Hematopoietic multipotent progenitor cell treated with erythropoietin and hydrocortisone succinate and interleukin-3 and kit ligand, for 4 days (in vitro differentiated cells): ENCODE measurements around the gene REXO1.

ENCODE experiments used
- DNase-seq: peaks from one replicate; pipeline ENCODE4 v3.0.0-alpha.2; 2015

REXO1 gene

GRCh38 chr19:1860821-1861598, 12.7 kb upstream of the REXO1 start:
- DNase-seq = no peak

GRCh38 chr19:1860042-1860775, 11.9 kb upstream of the REXO1 start:
- DNase-seq = peak; percentile 83

GRCh38 chr19:1859331-1859781, 11.1 kb upstream of the REXO1 start:
- no peak for DNase-seq

DNA sequence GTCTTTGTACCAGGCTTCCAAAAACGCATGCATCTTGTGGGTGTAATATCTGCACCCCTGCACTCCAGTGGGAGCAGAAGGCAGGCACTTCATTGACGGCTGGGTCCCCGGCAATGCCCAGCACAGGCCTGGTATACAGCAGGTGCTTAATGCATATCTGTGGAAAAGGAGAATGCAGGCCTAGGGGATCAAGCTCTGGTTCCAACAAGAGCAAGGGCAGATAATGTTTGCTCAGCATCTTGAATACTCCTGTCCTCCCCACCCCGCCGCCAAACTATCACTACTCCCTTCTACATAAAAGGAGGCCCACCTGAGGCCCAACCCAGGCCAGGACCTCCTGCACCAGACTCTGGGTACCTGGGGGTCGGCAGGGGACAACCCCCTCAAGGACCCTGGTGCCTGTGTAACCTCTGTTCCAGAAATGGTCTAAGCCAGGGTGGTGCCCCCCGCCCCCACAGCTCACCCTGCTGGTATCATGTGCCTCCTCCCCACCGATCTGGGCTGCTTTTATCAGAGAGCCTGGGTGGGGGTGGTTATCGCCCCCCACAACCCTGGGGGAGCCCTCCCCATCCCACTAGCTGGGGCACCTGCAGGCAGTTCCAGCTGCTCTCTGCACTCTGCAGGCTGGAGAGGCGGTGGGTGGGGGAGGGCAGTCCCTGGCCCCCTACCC, 10.3 kb upstream of the REXO1 start:
- DNase-seq = peak; percentile 79

GRCh38 chr19:1857648-1858326, 9.5 kb upstream of the REXO1 start:
- DNase-seq = peak; percentile 54

DNA sequence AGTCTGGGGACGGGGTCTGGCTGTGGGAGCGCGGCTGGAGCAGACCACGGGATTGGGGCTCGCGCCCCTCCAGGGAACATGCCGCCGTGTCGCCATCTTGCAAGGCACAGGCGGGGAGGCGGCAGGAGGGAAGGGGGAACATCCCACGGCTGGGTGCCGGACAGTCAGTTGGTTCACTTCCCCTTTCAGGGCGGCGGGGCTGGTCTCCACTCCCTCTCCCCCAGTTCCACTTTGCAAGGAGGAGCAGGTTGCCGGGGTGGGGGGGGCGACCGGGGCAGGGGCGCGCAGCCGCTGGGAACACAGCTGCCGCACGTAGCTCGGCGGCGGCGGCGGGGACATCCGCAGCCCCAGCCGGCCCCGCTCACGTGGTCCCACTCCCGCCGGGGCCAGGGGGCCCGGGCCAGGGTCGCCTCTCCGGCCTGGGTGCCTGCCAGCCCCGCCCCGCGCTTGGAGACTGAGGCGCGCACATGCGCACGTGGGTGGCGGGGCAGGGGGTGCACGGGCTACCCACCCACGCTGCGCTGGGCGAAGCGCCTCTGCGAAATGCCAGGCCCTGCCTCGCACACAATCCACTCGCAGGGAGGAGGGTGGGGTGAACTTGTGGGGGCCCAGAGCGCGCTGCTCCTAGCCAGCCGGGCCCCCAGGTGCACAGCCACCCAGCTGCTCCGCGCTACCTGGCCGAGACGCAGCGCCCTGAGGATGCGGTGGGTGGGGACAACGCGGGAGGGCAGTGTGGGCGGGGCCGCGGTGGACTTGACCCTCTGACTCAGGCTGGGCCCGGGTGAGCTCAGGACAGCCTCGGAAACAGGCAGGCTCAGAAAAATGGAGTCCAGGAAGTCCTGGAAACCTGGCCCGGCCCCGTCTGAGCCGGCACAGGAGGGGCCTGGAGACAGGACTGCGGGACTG, 8.7 kb upstream of the REXO1 start:
- DNase-seq = peak; percentile 94

GRCh38 chr19:1856345-1856697, 8.0 kb upstream of the REXO1 start:
- no peak for DNase-seq

- peak; percentile 74 for DNase-seq
Observed at GRCh38 chr19:1855828-1856255, 7.6 kb upstream of the REXO1 start.

GRCh38 chr19:1855040-1855827, 7.0 kb upstream of the REXO1 start:
- DNase-seq = peak; percentile 98

DNA sequence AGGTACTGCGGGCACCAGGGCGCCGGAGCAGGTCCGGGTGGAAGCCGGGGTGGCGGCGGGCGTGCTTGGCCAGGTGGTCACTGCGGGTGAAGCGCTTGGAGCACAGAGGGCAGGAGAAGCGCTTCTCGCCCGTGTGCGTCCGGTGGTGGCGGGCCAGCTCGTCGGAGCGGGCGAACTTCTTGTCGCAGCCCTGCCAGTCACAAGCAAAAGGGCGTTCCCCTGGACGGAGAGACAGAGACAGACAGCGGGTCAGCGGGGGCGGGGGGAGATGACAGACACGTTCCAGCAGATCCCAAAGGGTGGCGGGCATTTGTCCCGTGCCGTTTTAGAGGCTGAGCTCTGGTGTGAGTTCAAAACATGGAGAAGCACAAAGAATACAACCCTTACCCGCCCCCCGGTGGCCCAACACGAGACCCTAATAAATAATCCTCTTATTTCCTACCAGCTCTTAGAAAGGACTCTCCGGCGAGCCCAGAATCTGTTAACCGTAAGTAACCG, 6.3 kb upstream of the REXO1 start:
- peak; percentile 78 for DNase-seq

DNA sequence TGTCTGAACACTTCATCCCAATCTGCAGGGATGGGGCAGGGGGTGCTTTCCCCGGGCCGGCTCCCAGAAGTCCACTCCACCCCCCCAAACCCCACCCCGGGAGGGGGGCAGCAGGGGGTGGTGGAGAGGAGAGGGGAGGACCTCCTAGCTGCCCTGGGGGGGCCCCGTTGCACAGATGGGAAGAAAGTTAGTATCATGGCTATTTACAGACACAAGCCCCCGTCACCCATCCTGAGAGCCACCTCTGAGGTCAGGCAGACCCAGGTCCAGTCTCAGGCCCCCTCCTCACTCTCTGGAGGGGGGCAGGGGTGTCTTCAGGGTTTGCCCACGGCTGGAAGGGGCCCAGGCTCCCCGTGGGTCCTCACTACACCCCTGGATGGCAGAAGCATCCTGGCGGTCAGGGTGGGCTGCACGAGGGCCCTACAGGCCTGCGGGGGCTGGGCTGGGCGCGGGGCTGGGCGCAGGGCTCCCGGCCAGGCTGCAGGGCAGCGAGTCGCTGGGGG, 5.8 kb upstream of the REXO1 start:
- DNase-seq = no peak

- peak; percentile 96 for DNase-seq
Observed at GRCh38 chr19:1853295-1854038, 5.2 kb upstream of the REXO1 start.

GRCh38 chr19:1852581-1853128, 4.4 kb upstream of the REXO1 start:
- no peak for DNase-seq

DNA sequence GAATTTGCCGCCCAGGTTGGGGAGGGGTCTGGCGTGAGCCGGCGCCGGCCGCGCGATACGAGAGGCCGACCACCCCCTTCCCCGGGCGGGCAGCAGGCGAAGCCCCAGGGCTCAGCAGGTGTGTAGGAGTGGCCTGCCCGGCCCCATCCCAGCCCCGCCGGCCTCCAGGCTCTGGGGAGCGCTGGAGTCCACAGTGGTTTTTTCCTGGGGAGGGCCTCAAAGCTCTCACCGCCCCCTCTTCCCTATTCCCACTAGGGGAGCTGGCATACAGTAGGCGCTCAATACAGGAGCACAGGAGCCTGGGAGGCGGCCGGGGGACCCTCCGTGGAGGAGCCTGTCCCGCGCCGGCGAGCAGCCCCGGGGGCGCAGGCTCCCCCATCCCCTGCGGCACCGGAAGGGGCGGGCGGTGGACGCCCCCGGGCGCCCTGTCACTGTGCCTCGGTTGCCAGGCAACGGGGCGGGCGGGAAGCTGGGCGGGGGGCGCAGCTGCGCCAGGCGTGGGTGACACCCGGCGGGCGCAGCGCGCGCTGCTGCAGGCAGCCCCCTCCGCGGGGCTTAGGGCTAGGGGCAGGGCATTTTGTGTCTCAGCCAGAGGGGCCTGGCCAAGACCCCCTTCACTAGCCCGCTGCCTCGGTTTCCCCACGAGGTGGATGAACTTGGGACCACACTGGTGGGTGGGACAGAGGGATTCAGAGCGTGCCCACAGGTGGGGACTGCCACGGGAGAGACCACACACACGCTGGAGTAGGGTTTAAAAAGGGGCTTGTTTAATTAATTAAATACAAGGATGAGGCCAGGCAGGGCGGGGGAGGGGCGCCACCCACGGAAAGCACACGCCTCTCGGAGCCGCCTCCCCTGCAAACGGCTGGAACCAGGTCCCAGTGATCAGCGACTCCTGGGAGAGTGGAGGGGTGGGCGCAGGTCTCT, 3.6 kb upstream of the REXO1 start:
- DNase-seq = peak; percentile 81

DNA sequence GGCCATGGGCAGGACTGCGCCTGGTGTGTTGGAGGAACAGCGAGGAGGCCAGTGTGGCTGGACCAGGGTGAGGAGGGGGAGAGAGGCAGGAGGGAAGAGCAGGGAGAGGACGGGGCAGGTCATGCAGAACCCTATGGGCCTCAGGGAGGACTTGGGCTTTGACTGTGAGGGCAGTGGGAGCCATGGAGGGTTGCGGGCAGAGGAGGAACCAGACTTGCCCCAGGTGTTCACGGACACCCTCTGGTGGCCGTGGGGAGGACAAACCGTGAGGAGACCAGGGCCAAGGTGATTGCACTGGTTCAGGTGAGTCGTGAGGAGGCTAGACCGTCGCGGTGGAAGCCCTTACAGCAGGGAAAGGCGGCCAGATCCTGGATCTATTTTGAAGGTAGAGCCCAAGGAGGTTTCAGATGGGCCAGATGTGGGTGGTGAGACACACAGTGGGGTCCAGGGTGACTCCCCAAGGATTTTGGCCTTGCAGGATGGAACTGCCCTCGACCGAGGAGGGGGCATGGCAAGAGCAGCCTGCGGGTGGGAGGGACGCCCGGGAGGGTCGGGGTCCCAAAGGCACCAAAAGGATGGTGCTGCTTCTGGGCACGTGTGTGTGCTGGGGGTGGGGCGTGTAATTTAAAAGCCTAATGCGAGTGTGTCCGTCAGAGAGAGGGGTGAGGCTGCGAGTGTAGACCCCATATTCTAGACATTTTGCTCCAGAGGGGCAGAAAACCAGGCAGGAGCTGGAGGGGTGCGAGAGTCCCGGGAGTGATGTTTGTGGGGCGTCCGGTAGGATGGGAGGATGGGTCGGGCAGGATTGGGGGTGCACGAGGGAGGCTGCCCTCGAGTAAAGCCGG, 2.7 kb upstream of the REXO1 start:
- no peak for DNase-seq

GRCh38 chr19:1849886-1850398, 1.7 kb upstream of the REXO1 start:
- no peak for DNase-seq

- no peak for DNase-seq
Observed at GRCh38 chr19:1849132-1849474, 820 bp upstream of the REXO1 start.
